B cell (primary cell): Measurements from ENCODE around the gene RETREG1. TPM values are rescaled to one million over a fixed set of nuclear protein-coding genes. Genes with fewer than 3 reads are reported as not detected.

ENCODE experiments used
- ATAC-seq: fragments of 200-7000 bp; cut with Tn5 transposase; one replicate; pipeline ENCODE4 v1.10.0; 2021; ENCODE audit warnings: low read depth, mild to moderate bottlenecking, moderate number of reproducible peaks, moderate library complexity
- CTCF ChIA-PET: fragments of 350-600 bp; sonication (Branson Sonifier 250); formaldehyde crosslinking; loops from one replicate; lab custom pipeline; 2021; ENCODE audit warnings: antibody characterized with exemption, inconsistent platforms; lab: Charles Lee
- POLR2A ChIA-PET: fragments of 350-600 bp; sonication (Branson Sonifier 250); formaldehyde crosslinking; loops from one replicate; lab custom pipeline; 2021; ENCODE audit warnings: antibody characterized with exemption; lab: Charles Lee
- DNase-seq: peaks from one replicate; pipeline ENCODE4 v3.0.0; 2013
- H2AFZ ChIP-seq: 2 replicates; pipeline ENCODE4 v1.6.1; 2012; ENCODE audit warnings: mild to moderate bottlenecking, low read depth, low read length; ENCODE audit not compliant: insufficient read depth, poor library complexity, severe bottlenecking
- H3K27ac ChIP-seq, 2 donors: 1 replicate in 1 of 2; 2 replicates in 1 of 2; pipeline ENCODE4 v1.5.1; 2012 to 2013; ENCODE audit warnings: low read length in 2 of 2, mild to moderate bottlenecking in 2 of 2, moderate library complexity in 1 of 2
- H3K27me3 ChIP-seq, 4 experiments: fragments of 200-600 bp in 1 of 4; sonication (generic) in 1 of 4; replicated peaks in 1 of 4; 1 replicate in 2 of 4; 2 replicates in 2 of 4; pipeline versions ENCODE4 v1.6.1 to v1.7.0; 2013 to 2016; ENCODE audit warnings: low read length in 3 of 4, mild to moderate bottlenecking in 2 of 4, mixed read lengths in 1 of 4, moderate library complexity in 1 of 4; ENCODE audit not compliant: insufficient read depth in 4 of 4, control insufficient read depth in 3 of 4; ENCODE audit errors: control extremely low read depth in 1 of 4
- H3K36me3 ChIP-seq, 2 experiments: replicated peaks in 1 of 2; 1 replicate in 1 of 2; 2 replicates in 1 of 2; pipeline versions ENCODE4 v1.6.1 to v1.7.1; 2013; ENCODE audit warnings: low read length in 1 of 2; ENCODE audit not compliant: insufficient read depth in 2 of 2, control insufficient read depth in 1 of 2; ENCODE audit errors: control extremely low read depth in 1 of 2, extremely low read depth in 1 of 2
- H3K4me1 ChIP-seq, 2 donors: fragments of 200-600 bp in 1 of 2; sonication (generic) in 1 of 2; 1 replicate in 1 of 2; 2 replicates in 1 of 2; pipeline versions ENCODE4 v1.5.1 to v1.6.1; 2013 to 2017; ENCODE audit warnings: low read length in 2 of 2; ENCODE audit not compliant: control insufficient read depth in 2 of 2, insufficient read depth in 2 of 2
- H3K4me2 ChIP-seq: replicated peaks from 2 replicates; pipeline ENCODE3; 2012; ENCODE audit warnings: mild to moderate bottlenecking, low read depth, low read length; ENCODE audit not compliant: poor library complexity, severe bottlenecking
- H3K4me3 ChIP-seq, 5 experiments: fragments of 200-600 bp in 1 of 5; sonication (generic) in 1 of 5; 1 replicate in 3 of 5; 2 replicates in 2 of 5; pipeline versions ENCODE4 v1.5.1 to v1.7.0; 2011 to 2016; ENCODE audit warnings: low read length in 4 of 5, mild to moderate bottlenecking in 4 of 5, low read depth in 2 of 5, control low read depth in 1 of 5, moderate library complexity in 1 of 5; ENCODE audit not compliant: insufficient read depth in 1 of 5; ENCODE audit errors: control extremely low read depth in 1 of 5, extremely low read depth in 1 of 5
- H3K79me2 ChIP-seq: fragments of 200-600 bp; sonication (generic); one replicate; pipeline ENCODE4 v1.6.0; 2016; ENCODE audit warnings: low read length; ENCODE audit not compliant: control insufficient read depth, insufficient read depth
- H3K9ac ChIP-seq: fragments of 200-600 bp; sonication (generic); 2 replicates; pipeline ENCODE4 v1.6.1; 2017; ENCODE audit warnings: mild to moderate bottlenecking, low read length, moderate library complexity
- H3K9me3 ChIP-seq, 3 donors: one replicate each; pipeline versions ENCODE4 v1.6.1 to v1.7.1; 2013; ENCODE audit warnings: low read length in 2 of 3; ENCODE audit not compliant: control insufficient read depth in 2 of 3, insufficient read depth in 1 of 3; ENCODE audit errors: control extremely low read depth in 1 of 3
- H4K20me1 ChIP-seq: 2 replicates; pipeline ENCODE4 v1.6.0; 2012; ENCODE audit warnings: mild to moderate bottlenecking, low read length; ENCODE audit not compliant: insufficient read depth, control insufficient read depth, poor library complexity, severe bottlenecking
- H3K27ac Mint-ChIP-seq: one replicate; pipeline ENCODE4 v1.8.0; 2021; ENCODE audit warnings: mixed read lengths
- H3K27me3 Mint-ChIP-seq: one replicate; pipeline ENCODE4 v1.8.0; 2021; ENCODE audit warnings: mixed read lengths
- H3K4me1 Mint-ChIP-seq: one replicate; pipeline ENCODE4 v1.8.0; 2021; ENCODE audit warnings: mixed read lengths
- H3K4me3 Mint-ChIP-seq: one replicate; pipeline ENCODE4 v1.8.0; 2021; ENCODE audit warnings: mixed read lengths
- H3K9me3 Mint-ChIP-seq: one replicate; pipeline ENCODE4 v1.8.0; 2022; ENCODE audit warnings: mixed read lengths; ENCODE audit not compliant: insufficient read depth
- CTCF ChIP-seq: fragments of 200-600 bp; IDR thresholded peaks from one replicate; pipeline ENCODE4 v1.8.0; 2022; ENCODE audit warnings: antibody characterized with exemption, mild to moderate bottlenecking
- EZH2 ChIP-seq: IDR thresholded peaks from 2 replicates; pipeline ENCODE4 v1.6.1; 2012; ENCODE audit warnings: borderline replicate concordance, low read depth, mild to moderate bottlenecking, moderate library complexity, low read length; ENCODE audit not compliant: insufficient read depth, poor library complexity, severe bottlenecking
- WGBS: methylation state at CpG from one replicate; pipeline ENCODE4 v1.1.5; 2013; ENCODE audit warnings: missing lambda C conversion rate; ENCODE audit not compliant: insufficient coverage; 5-methylcytosine and 5-hydroxymethylcytosine counted together
- intact Hi-C: fragments of 100-400 bp; cut with micrococcal nuclease; formaldehyde crosslinking; loops from one replicate; pipeline ENCODE4 v1.10.0; 2022
- polyA plus RNA-seq: library from polyadenylated mRNA; depleted of rRNA; stranded (reverse); fragments of >200 nt; gene quantifications from 2 replicates; pipeline ENCODE4 v1.2.3, GENCODE V29; 2012
- total RNA-seq, 2 donors: library from RNA; stranded (reverse); fragments of 120-200 nt in 1 of 2; gene quantifications; 1 replicate in 1 of 2; 2 replicates in 1 of 2; pipeline versions ENCODE4 v1.2.3 to v1.2.4, GENCODE V29; 2013 to 2022

RETREG1 gene
- total and polyA plus RNA-seq, 2 donors (not counting 1 experiment from before 2014, with no cell fraction given) = 5.1 to 12.9 TPM

- no peak for ATAC-seq
- no peaks in the 10 kb centered on the region for H3K27me3 Mint-ChIP-seq
- intact Hi-C loops = no loop called here
- Histone ChIP-seq H3K36me3 (no peaks in the 10 kb centered on the region), H3K27ac (no peak overlapping the region), H3K9me3 (no peaks in the 10 kb centered on the region), H4K20me1 (no peaks in the 10 kb centered on the region), H2AFZ (no peak overlapping the region), H3K4me1 (no peaks in the 10 kb centered on the region), H3K4me3 (no peak overlapping the region), H3K79me2 (no peaks in the 10 kb centered on the region), H3K27me3 (no peaks in the 10 kb centered on the region), H3K4me2 (no peak overlapping the region), H3K9ac (no peak overlapping the region)
- DNase-seq = no peak
- H3K27ac Mint-ChIP-seq = no peak overlapping the region
- ChIA-PET POLR2A (no interaction called here), CTCF (interaction anchor here (0.6 kb wide), 1 partner anchor 47 kb away, joined by 3 read pairs; no protein-coding TSS in a partner anchor)
- TF ChIP-seq EZH2 (no peak), CTCF (no peak)
- no peaks in the 10 kb centered on the region for H3K9me3 Mint-ChIP-seq
- WGBS = 99% methylated on average over 5 of the region's 6 CpGs
- no peak overlapping the region for H3K4me3 Mint-ChIP-seq
- H3K4me1 Mint-ChIP-seq = peaks cover under 1% of the 10 kb centered on the region
These were observed 37.5 kb downstream of the RETREG1 start for GRCh38 chr5:16579142-16579847.

GRCh38 chr5:16578474-16578883 is 38.3 kb downstream of the RETREG1 start:
- H3K27ac Mint-ChIP-seq = no peak overlapping the region
- 98% methylated on average over 3 of the region's 4 CpGs for WGBS
- H4K20me1 ChIP-seq = no peaks in the 10 kb centered on the region
- H3K9ac ChIP-seq = no peak overlapping the region
- H3K4me3 Mint-ChIP-seq = no peak overlapping the region
- H3K27me3 ChIP-seq = no peaks in the 10 kb centered on the region
- no peaks in the 10 kb centered on the region for H3K4me1 ChIP-seq
- H3K4me3 ChIP-seq = no peak overlapping the region
- ATAC-seq = no peak
- no peak overlapping the region for H2AFZ ChIP-seq
- POLR2A ChIA-PET = no interaction called here
- peaks cover 4% of the 10 kb centered on the region for H3K4me1 Mint-ChIP-seq
- CTCF ChIA-PET = interaction anchor here (0.7 kb wide), 1 partner anchor 11 kb away, joined by 3 read pairs; no protein-coding TSS in a partner anchor
- no peak for TF ChIP-seq CTCF
- TF ChIP-seq EZH2 = no peak
- no peaks in the 10 kb centered on the region for H3K79me2 ChIP-seq
- H3K27me3 Mint-ChIP-seq = no peaks in the 10 kb centered on the region
- no peaks in the 10 kb centered on the region for H3K9me3 ChIP-seq
- intact Hi-C loops = no loop called here
- DNase-seq = no peak
- H3K9me3 Mint-ChIP-seq = no peaks in the 10 kb centered on the region
- no peaks in the 10 kb centered on the region for H3K36me3 ChIP-seq
- H3K4me2 ChIP-seq = no peak overlapping the region
- no peak overlapping the region for H3K27ac ChIP-seq
